PC-9 (cell line): ENCODE results near the gene MYO18B. TPM values are rescaled to one million over a fixed set of nuclear protein-coding genes. Genes with fewer than 3 reads are reported as not detected.
"Not testable (repeated sequence)": the region's sequence is repeated elsewhere in the genome, so short reads cannot be mapped to it uniquely, and the experiment has no call there.

ENCODE experiments used
- BruUV-seq: library from RNA; stranded (reverse); fragments of 400-500 nt; replicated peaks from 2 replicates; lab custom pipeline; 2021; lab: Mats Ljungman, UMichigan
- CTCF ChIA-PET: fragments of 300-600 bp; sonication (Branson Sonifier 250); formaldehyde crosslinking; loops from one replicate; lab custom pipeline; 2022; ENCODE audit warnings: antibody characterized with exemption; lab: Charles Lee
- POLR2A ChIA-PET: fragments of 300-600 bp; sonication (Branson Sonifier 250); formaldehyde crosslinking; loops from one replicate; lab custom pipeline; 2022; ENCODE audit warnings: antibody characterized with exemption; ENCODE audit not compliant: unreplicated experiment; lab: Charles Lee
- DNase-seq, 2 experiments: peaks; one replicate each; pipeline versions ENCODE4 v3.0.0 to v3.0.0-alpha.2; 2015 to 2022; ENCODE audit warnings: mixed read lengths in 1 of 2
- H2AFZ ChIP-seq: fragments of 200-600 bp; sonication (generic); 2 replicates; pipeline ENCODE4 v1.8.1; 2017; ENCODE audit warnings: antibody characterized with exemption
- H3F3A ChIP-seq: fragments of 200-600 bp; sonication (generic); 2 replicates; pipeline ENCODE4 v1.8.1; 2017; ENCODE audit warnings: antibody characterized with exemption, mild to moderate bottlenecking, low read depth; ENCODE audit not compliant: insufficient read depth
- H3K27ac ChIP-seq: fragments of 200-600 bp; sonication (generic); 2 replicates; pipeline ENCODE4 v1.6.1; 2016; ENCODE audit warnings: mixed run types
- H3K27me3 ChIP-seq: fragments of 200-600 bp; sonication (generic); 2 replicates; pipeline ENCODE4 v1.6.1; 2016; ENCODE audit warnings: low read depth, mixed run types; ENCODE audit not compliant: insufficient read depth
- H3K36me3 ChIP-seq: fragments of 200-600 bp; sonication (generic); 2 replicates; pipeline ENCODE4 v1.6.1; 2016; ENCODE audit warnings: low read depth, mixed run types
- H3K4me1 ChIP-seq: fragments of 200-600 bp; sonication (generic); replicated peaks from 2 replicates; pipeline ENCODE4 v1.6.1; 2016; ENCODE audit warnings: mixed run types; ENCODE audit not compliant: insufficient read depth
- H3K4me2 ChIP-seq: fragments of 200-600 bp; sonication (generic); 2 replicates; pipeline ENCODE4 v1.6.1; 2017; ENCODE audit warnings: mixed run types
- H3K4me3 ChIP-seq: fragments of 200-600 bp; sonication (generic); 2 replicates; pipeline ENCODE4 v1.6.1; 2016; ENCODE audit warnings: mixed run types
- H3K79me2 ChIP-seq: fragments of 200-600 bp; sonication (generic); 2 replicates; pipeline ENCODE4 v1.6.1; 2017; ENCODE audit warnings: low read depth, mixed run types
- H3K9me2 ChIP-seq: fragments of 200-600 bp; sonication (generic); 2 replicates; pipeline ENCODE4 v1.8.1; 2017; ENCODE audit warnings: mild to moderate bottlenecking; ENCODE audit not compliant: insufficient read depth
- H3K9me3 ChIP-seq: fragments of 200-600 bp; sonication (generic); 2 replicates; pipeline ENCODE4 v1.8.1; 2016; ENCODE audit warnings: low read depth; ENCODE audit not compliant: insufficient read depth
- H4K20me1 ChIP-seq: fragments of 200-600 bp; sonication (generic); 2 replicates; pipeline ENCODE4 v1.8.1; 2017; ENCODE audit not compliant: insufficient read depth
- CTCF ChIP-seq: fragments of 200-600 bp; sonication (generic); conservative IDR thresholded peaks from 2 replicates; pipeline ENCODE4 v1.6.1; 2017; ENCODE audit warnings: mixed run types, antibody characterized with exemption, mild to moderate bottlenecking, moderate library complexity
- EZH2 ChIP-seq: fragments of 200-600 bp; sonication (generic); IDR thresholded peaks from 2 replicates; pipeline ENCODE4 v1.8.0; 2017; ENCODE audit warnings: antibody characterized with exemption, low read depth
- intact Hi-C: fragments of 100-400 bp; cut with micrococcal nuclease; formaldehyde crosslinking; loops from one replicate; pipeline ENCODE4 v1.10.0; 2022; ENCODE audit not compliant: unreplicated experiment
- total RNA-seq: library from RNA; stranded (reverse); gene quantifications from 2 replicates; pipeline ENCODE4 v1.2.3, GENCODE V29; 2021

The MYO18B gene
- total RNA-seq, 1 experiment from 2014 or later = not detected

GRCh38 chr22:25979968-25980367 lies 238.0 kb downstream of the MYO18B start:
- H3K9me3 ChIP-seq = no peaks in the 10 kb centered on the region
- DNase-seq = no peak
- no peaks in the 10 kb centered on the region for H3K79me2 ChIP-seq
- H3K36me3 ChIP-seq = no peaks in the 10 kb centered on the region
- peaks cover 30% of the 10 kb centered on the region for H3K27me3 ChIP-seq
- no peak overlapping the region for H3K27ac ChIP-seq
- H3K4me3 ChIP-seq = no peak overlapping the region
- intact Hi-C loops = no loop called here
- H4K20me1 ChIP-seq = no peaks in the 10 kb centered on the region
- no TSS peak for BruUV-seq
- ChIA-PET POLR2A (no interaction called here), CTCF (no interaction called here)
- H3K4me2 ChIP-seq = no peak overlapping the region
- no peak overlapping the region for H2AFZ ChIP-seq
- no peaks in the 10 kb centered on the region for H3F3A ChIP-seq
- TF ChIP-seq EZH2 (no peak), CTCF (no peak)
- no peaks in the 10 kb centered on the region for H3K4me1 ChIP-seq
- H3K9me2 ChIP-seq = no peaks in the 10 kb centered on the region

- H4K20me1 ChIP-seq, H3K9me2 ChIP-seq, BruUV-seq, H3K79me2 ChIP-seq, CTCF ChIA-PET, H3K27ac ChIP-seq, H3K4me3 ChIP-seq, H3K36me3 ChIP-seq, H2AFZ ChIP-seq, DNase-seq, POLR2A ChIA-PET, H3K4me2 ChIP-seq, H3K4me1 ChIP-seq, intact Hi-C loops, H3K9me3 ChIP-seq, H3F3A ChIP-seq: not testable (repeated sequence)
- peaks cover 46% of the 10 kb centered on the region for H3K27me3 ChIP-seq
These were observed 242.9 kb downstream of the MYO18B start for GRCh38 chr22:25984911-25985310.

GRCh38 chr22:25987948-25988347 lies 246.0 kb downstream of the MYO18B start:
- CTCF ChIA-PET = no interaction called here
- no peak overlapping the region for H3K4me2 ChIP-seq
- no peak overlapping the region for H3K4me3 ChIP-seq
- H3K27me3 ChIP-seq = peaks cover 71% of the 10 kb centered on the region
- POLR2A ChIA-PET = no interaction called here
- no peaks in the 10 kb centered on the region for H4K20me1 ChIP-seq
- no peak for DNase-seq
- no peak for TF ChIP-seq EZH2
- TF ChIP-seq CTCF = no peak
- no peak overlapping the region for H2AFZ ChIP-seq
- intact Hi-C loops = no loop called here
- no peaks in the 10 kb centered on the region for H3F3A ChIP-seq
- no peaks in the 10 kb centered on the region for H3K9me3 ChIP-seq
- BruUV-seq = no TSS peak
- no peaks in the 10 kb centered on the region for H3K36me3 ChIP-seq
- no peaks in the 10 kb centered on the region for H3K4me1 ChIP-seq
- no peaks in the 10 kb centered on the region for H3K9me2 ChIP-seq
- no peak overlapping the region for H3K27ac ChIP-seq
- no peaks in the 10 kb centered on the region for H3K79me2 ChIP-seq

GRCh38 chr22:25990940-25991339 lies 249.0 kb downstream of the MYO18B start:
- Histone ChIP-seq H3K9me3 (no peaks in the 10 kb centered on the region), H3K27ac (no peak overlapping the region), H3K9me2 (no peaks in the 10 kb centered on the region), H3F3A (no peaks in the 10 kb centered on the region), H2AFZ (no peak overlapping the region), H3K4me2 (no peak overlapping the region), H3K4me3 (no peak overlapping the region), H3K27me3 (peaks cover 84% of the 10 kb centered on the region), H3K79me2 (no peaks in the 10 kb centered on the region), H3K4me1 (no peaks in the 10 kb centered on the region), H3K36me3 (no peaks in the 10 kb centered on the region), H4K20me1 (no peaks in the 10 kb centered on the region)
- no peak for DNase-seq
- no TSS peak for BruUV-seq
- intact Hi-C loops = no loop called here
- TF ChIP-seq EZH2 (no peak), CTCF (no peak)
- ChIA-PET CTCF (no interaction called here), POLR2A (interaction anchor here (0.6 kb wide), 1 partner anchor 606 kb away, joined by 3 read pairs; no protein-coding TSS in a partner anchor)
